ENCODE data around the gene USE1.
"Not testable (repeated sequence)": the region's sequence is repeated elsewhere in the genome, so short reads cannot be mapped to it uniquely, and the experiment has no call there.

USE1 gene

GRCh38 chr19:17180997-17181702, 34.0 kb upstream of the USE1 start:
- no peak for DNase-seq (ENCODE audit: low read depth in 2 of 2)
- no peak for TF ChIP-seq CTCF (IDR thresholded peaks at IDR 0.05; ENCODE audit: low read depth, low read length)
- no peak overlapping the region for H3K4me3 ChIP-seq (replicated peaks in 1 of 2; ENCODE audit: low read depth in 2 of 2, low read length in 2 of 2)

- H3K4me3 ChIP-seq (replicated peaks in 1 of 2; ENCODE audit: low read depth in 2 of 2, low read length in 2 of 2): no peak overlapping the region
- TF ChIP-seq CTCF (IDR thresholded peaks at IDR 0.05; ENCODE audit: low read depth, low read length): no peak
- no peak for DNase-seq (ENCODE audit: low read depth in 2 of 2)
Observed at GRCh38 chr19:17183271-17183761, 31.8 kb upstream of the USE1 start.

GRCh38 chr19:17183858-17184321, 31.3 kb upstream of the USE1 start:
- no peak for TF ChIP-seq CTCF (IDR thresholded peaks at IDR 0.05; ENCODE audit: low read depth, low read length)
- no peak overlapping the region for H3K4me3 ChIP-seq (replicated peaks in 1 of 2; ENCODE audit: low read depth in 2 of 2, low read length in 2 of 2)
- no peak for DNase-seq (ENCODE audit: low read depth in 2 of 2)

- no peak for TF ChIP-seq CTCF (IDR thresholded peaks at IDR 0.05; ENCODE audit: low read depth, low read length)
- no peak overlapping the region for H3K4me3 ChIP-seq (replicated peaks in 1 of 2; ENCODE audit: low read depth in 2 of 2, low read length in 2 of 2)
- no peak for DNase-seq (ENCODE audit: low read depth in 2 of 2)
Observed at GRCh38 chr19:17184371-17184841, 30.8 kb upstream of the USE1 start.

- H3K4me3 ChIP-seq (replicated peaks in 1 of 2; ENCODE audit: low read depth in 2 of 2, low read length in 2 of 2): no peak overlapping the region
Observed at GRCh38 chr19:17185590-17185989, 29.6 kb upstream of the USE1 start.

GRCh38 chr19:17191736-17192135, 23.4 kb upstream of the USE1 start:
- DNase-seq (ENCODE audit: low read depth in 2 of 2); H3K4me3 ChIP-seq (replicated peaks in 1 of 2; ENCODE audit: low read depth in 2 of 2, low read length in 2 of 2): not testable (repeated sequence)

More at GRCh38 chr19:17185590-17185989, 29.6 kb upstream of the USE1 start:
- no peak for TF ChIP-seq CTCF (IDR thresholded peaks at IDR 0.05; ENCODE audit: low read depth, low read length)
- no peak for DNase-seq (ENCODE audit: low read depth in 2 of 2)

- no peak overlapping the region for H3K4me3 ChIP-seq (replicated peaks in 1 of 2; ENCODE audit: low read depth in 2 of 2, low read length in 2 of 2)
- TF ChIP-seq CTCF (IDR thresholded peaks at IDR 0.05; ENCODE audit: low read depth, low read length): no peak
- no peak for DNase-seq (ENCODE audit: low read depth in 2 of 2)
Observed at GRCh38 chr19:17192751-17193150, 22.4 kb upstream of the USE1 start.
